Activated CD8-positive, alpha-beta memory T cell treated with anti-CD3 and anti-CD28 coated beads for 1 hour (primary cell): ENCODE measurements around the gene THSD4.

Experiments used
- DNase-seq, 2 donors: peaks; one replicate each; pipeline ENCODE4 v3.0.0-alpha.2; 2020; ENCODE audit warnings: low read depth in 1 of 2; ENCODE audit errors: extremely low read depth in 1 of 2

Gene THSD4

GRCh38 chr15:71517751-71518150 lies 402.5 kb downstream of the THSD4 start:
- DNase-seq = no peak

GRCh38 chr15:71518661-71519060 lies 403.4 kb downstream of the THSD4 start:
- no peak for DNase-seq

- no peak for DNase-seq
Observed at GRCh38 chr15:71526060-71526820, 411.0 kb downstream of the THSD4 start.

- no peak for DNase-seq
Observed at GRCh38 chr15:71529361-71529760, 414.1 kb downstream of the THSD4 start.

GRCh38 chr15:71530116-71530515 lies 414.8 kb downstream of the THSD4 start:
- DNase-seq = no peak

GRCh38 chr15:71532994-71533393 lies 417.7 kb downstream of the THSD4 start:
- DNase-seq = no peak

- DNase-seq = no peak
Observed at GRCh38 chr15:71538181-71538580, 422.9 kb downstream of the THSD4 start.

- DNase-seq = no peak
Observed at GRCh38 chr15:71541746-71542145, 426.5 kb downstream of the THSD4 start.

GRCh38 chr15:71542836-71543235 lies 427.6 kb downstream of the THSD4 start:
- no peak for DNase-seq

GRCh38 chr15:71543413-71543812 lies 428.1 kb downstream of the THSD4 start:
- no peak for DNase-seq

GRCh38 chr15:71545223-71545760 lies 430.0 kb downstream of the THSD4 start:
- no peak for DNase-seq

- no peak for DNase-seq
Observed at GRCh38 chr15:71545923-71546322, 430.7 kb downstream of the THSD4 start.

GRCh38 chr15:71547011-71547410 lies 431.7 kb downstream of the THSD4 start:
- DNase-seq = no peak

GRCh38 chr15:71548401-71548807 lies 433.1 kb downstream of the THSD4 start:
- no peak for DNase-seq

GRCh38 chr15:71549091-71549490 lies 433.8 kb downstream of the THSD4 start:
- no peak for DNase-seq

- no peak for DNase-seq
Observed at GRCh38 chr15:71549697-71550096, 434.4 kb downstream of the THSD4 start.

GRCh38 chr15:71551566-71551965 lies 436.3 kb downstream of the THSD4 start:
- no peak for DNase-seq

- DNase-seq = no peak
Observed at GRCh38 chr15:71559098-71559497, 443.8 kb downstream of the THSD4 start.

- no peak for DNase-seq
Observed at GRCh38 chr15:71559616-71560015, 444.3 kb downstream of the THSD4 start.

GRCh38 chr15:71562251-71562650 lies 447.0 kb downstream of the THSD4 start:
- DNase-seq = no peak

GRCh38 chr15:71564217-71564616 lies 448.9 kb downstream of the THSD4 start:
- DNase-seq = no peak

- no peak for DNase-seq
Observed at GRCh38 chr15:71565006-71565405, 449.7 kb downstream of the THSD4 start.
